Heart left ventricle (tissue), 16 donors: ENCODE measurements around the gene STX3. TPM values are rescaled to one million over a fixed set of nuclear protein-coding genes. Genes with fewer than 3 reads are reported as not detected.

ENCODE experiments used
- ATAC-seq, 4 donors: fragments of 200-7000 bp; cut with Tn5 transposase; one replicate each; pipeline ENCODE4 v1.9.1; 2020 to 2022; ENCODE audit warnings: moderate library complexity in 4 of 4, mild to moderate bottlenecking in 3 of 4, moderate number of reproducible peaks in 1 of 4
- DNase-seq, 5 donors: peaks; one replicate each; pipeline ENCODE4 v3.0.0-alpha.2; 2020
- H3K27ac ChIP-seq, 12 donors: fragments of 200-600 bp; sonication (generic) in 4 of 12; one replicate each; pipeline versions ENCODE4 v1.5.0 to v1.8.0; 2016 to 2022; ENCODE audit warnings: mild to moderate bottlenecking in 2 of 12
- H3K27me3 ChIP-seq, 9 donors: fragments of 200-600 bp; sonication (generic) in 2 of 9; one replicate each; pipeline versions ENCODE4 v1.5.1 to v1.8.0; 2016 to 2022; ENCODE audit warnings: mild to moderate bottlenecking in 3 of 9
- H3K36me3 ChIP-seq, 9 donors: fragments of 200-600 bp; sonication (generic) in 2 of 9; one replicate each; pipeline versions ENCODE4 v1.5.0 to v1.8.0; 2018 to 2022; ENCODE audit warnings: mild to moderate bottlenecking in 2 of 9
- H3K4me1 ChIP-seq, 12 donors: fragments of 200-600 bp; sonication (generic) in 4 of 12; one replicate each; pipeline versions ENCODE4 v1.5.0 to v1.8.0; 2016 to 2022; ENCODE audit warnings: mild to moderate bottlenecking in 3 of 12
- H3K4me3 ChIP-seq, 12 donors: fragments of 200-600 bp; sonication (generic) in 4 of 12; one replicate each; pipeline versions ENCODE4 v1.5.0 to v1.8.0; 2017 to 2022; ENCODE audit warnings: mild to moderate bottlenecking in 9 of 12, moderate library complexity in 4 of 12
- H3K9me3 ChIP-seq, 12 donors: fragments of 200-600 bp; sonication (generic) in 4 of 12; one replicate each; pipeline versions ENCODE4 v1.5.0 to v1.8.0; 2016 to 2022; ENCODE audit warnings: mild to moderate bottlenecking in 1 of 12
- POLR2A ChIP-seq, 2 donors: fragments of 450-650 bp; IDR thresholded peaks; one replicate each; pipeline ENCODE4 v1.6.1; 2017; ENCODE audit warnings: antibody characterized with exemption in 2 of 2, mild to moderate bottlenecking in 2 of 2, moderate library complexity in 2 of 2
- WGBS, 4 donors: extraction: QIAGEN DNeasy Blood & Tissue Kit in 2 of 4; methylation state at CpG; one replicate each; pipeline versions ENCODE4 v1.1.5 to v1.1.7; 2013 to 2018; 5-methylcytosine and 5-hydroxymethylcytosine counted together
- intact Hi-C, 10 donors: fragments of 100-400 bp; cut with DNase I; formaldehyde crosslinking; loops; one replicate each; pipeline versions ENCODE4 v1.11.1 to v1.14.2; 2022
- polyA plus RNA-seq, 2 donors: library from polyadenylated mRNA; stranded (reverse); fragments of 200-250 nt; gene quantifications; one replicate each; pipeline ENCODE4 v1.2.3, GENCODE V29; 2013
- total RNA-seq, 9 donors: library from RNA; depleted of rRNA in 2 of 9; stranded (reverse); fragments of >200 nt in 2 of 9; fragmentation: NEBNext Ultra II Directional in 3 of 9; extraction: Animal tissue kit (Norgen Biotek cat#: 25700) in 3 of 9; gene quantifications; one replicate each; pipeline versions ENCODE4 v1.1.0 to v1.2.4, GENCODE V29; 2016 to 2023
- TF ChIP-seq, protein P1 (sequence below), 12 donors: fragments of 200-600 bp; sonication (generic) in 4 of 12; IDR thresholded peaks; one replicate each; pipeline versions ENCODE4 v1.5.0 to v1.8.0; 2018 to 2022; ENCODE audit warnings: antibody characterized with exemption in 12 of 12, mild to moderate bottlenecking in 5 of 12
- donor health status: ischemic (EF 13 %, LVEDD 7.1; RV severe dilation, severe dysfunction).
- donor health status: healthy with polysubstance abuse.
- donor health status: DM: no; HTN: yes; CAD: no.
- donor health status: DM: no; HTN: no; CAD: no.
- donor health status: ischemic (EF 25% LVEDD 6.9; RV normal size, moderate dysfunction).
- donor health status: ischemic (EF 25% LVEDD 5.7; RV mildly dilated, moderate dysfunction).
- donor health status: healthy.
- donor health status: DM: yes; HTN: yes; CAD: no.
- donor health status: ischemic (EF 35%, LVEDD 5.7; RV mildly dilated, moderate dysfunction).
- donor health status: nonischemic (EF 11% LVEDD 7.7; RV severe dilation, severe dysfunction).
- donor health status: DM: yes; HTN: yes; CAD: no.
- donor health status: PGD.
- donor health status: ischemic (EF 29% LVEDD 5.4; RV normal size, mild dysfunction).
- donor health status: nonischemic (EF 23%, LVEDD 6.1; RV moderate dilation, normal function).

STX3 gene
- total and polyA plus RNA-seq, 11 donors, result 6.8 to 16.6 (median 10.0) TPM

DNA sequence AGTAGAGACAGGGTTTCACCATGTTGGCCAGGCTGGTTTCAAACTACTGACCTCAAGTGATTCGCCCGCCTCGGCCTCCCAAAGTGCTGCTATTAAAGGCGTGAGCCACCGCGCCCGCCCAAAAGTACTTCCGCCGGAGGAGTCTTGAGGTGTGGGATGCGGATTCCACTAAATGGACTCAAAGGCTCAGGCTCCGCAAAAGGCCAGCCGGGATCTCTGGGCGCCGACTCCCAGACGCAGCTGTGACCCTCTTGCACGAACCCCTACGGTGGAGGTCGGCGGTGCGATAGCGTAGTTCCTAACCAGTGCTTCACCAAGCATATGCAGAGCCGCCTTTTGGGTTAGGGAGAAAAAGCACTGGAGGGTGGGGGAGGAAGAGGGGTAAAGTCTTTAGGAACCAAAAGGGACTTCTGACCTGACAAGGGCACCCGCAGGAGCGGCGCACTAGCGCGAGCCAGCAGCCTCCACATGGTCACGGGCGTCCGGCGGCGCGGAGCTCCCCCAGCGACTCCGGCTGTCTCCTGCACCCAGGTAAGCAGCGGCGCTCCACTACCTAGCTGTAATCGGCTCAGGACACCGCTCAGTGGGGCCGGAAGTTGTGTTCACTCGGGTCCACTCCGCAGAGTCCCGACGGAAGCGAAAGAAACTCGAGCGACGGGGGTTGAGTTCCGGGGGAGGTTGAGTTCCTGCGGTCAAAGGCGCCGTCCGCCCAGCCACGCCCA is 55.2 kb downstream of the STX3 start, which contains the start of gene MRPL16:
MRPL16 (minus strand) TSS at position 590 of the 722 bp plus-strand sequence; CDS start at position 470, 120 bp downstream.
- TF ChIP-seq POLR2A (IDR thresholded peaks at IDR 0.05), result peak in 1 of 2 donors; percentile 48
- TF ChIP-seq, protein P1, sequence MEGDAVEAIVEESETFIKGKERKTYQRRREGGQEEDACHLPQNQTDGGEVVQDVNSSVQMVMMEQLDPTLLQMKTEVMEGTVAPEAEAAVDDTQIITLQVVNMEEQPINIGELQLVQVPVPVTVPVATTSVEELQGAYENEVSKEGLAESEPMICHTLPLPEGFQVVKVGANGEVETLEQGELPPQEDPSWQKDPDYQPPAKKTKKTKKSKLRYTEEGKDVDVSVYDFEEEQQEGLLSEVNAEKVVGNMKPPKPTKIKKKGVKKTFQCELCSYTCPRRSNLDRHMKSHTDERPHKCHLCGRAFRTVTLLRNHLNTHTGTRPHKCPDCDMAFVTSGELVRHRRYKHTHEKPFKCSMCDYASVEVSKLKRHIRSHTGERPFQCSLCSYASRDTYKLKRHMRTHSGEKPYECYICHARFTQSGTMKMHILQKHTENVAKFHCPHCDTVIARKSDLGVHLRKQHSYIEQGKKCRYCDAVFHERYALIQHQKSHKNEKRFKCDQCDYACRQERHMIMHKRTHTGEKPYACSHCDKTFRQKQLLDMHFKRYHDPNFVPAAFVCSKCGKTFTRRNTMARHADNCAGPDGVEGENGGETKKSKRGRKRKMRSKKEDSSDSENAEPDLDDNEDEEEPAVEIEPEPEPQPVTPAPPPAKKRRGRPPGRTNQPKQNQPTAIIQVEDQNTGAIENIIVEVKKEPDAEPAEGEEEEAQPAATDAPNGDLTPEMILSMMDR (IDR thresholded peaks at IDR 0.05), result peak in 3 of 12 donors; percentile 14 to 27 (median 17)
- H3K27me3 ChIP-seq, result no peaks in the 10 kb centered on the region
- DNase-seq, result peak; percentile 87 to 93 (median 89)
- intact Hi-C loops, result loop anchor here in 1 of 10 donors (2.0 kb wide), 1 partner anchor 56 kb away; the partner anchor contains the start of gene STX3
- H3K9me3 ChIP-seq, result no peaks in the 10 kb centered on the region
- H3K27ac ChIP-seq, result peak within 1 kb of the TSS; percentile 63 to 91 (median 86)
- peak within 1 kb of the TSS; percentile 74 to 97 (median 90) for H3K4me3 ChIP-seq
- H3K4me1 ChIP-seq, result peaks cover 0 to 22% (median 12%) of the 10 kb centered on the region in 12 donors
- peaks cover 0 to 40% (median 33%) of the 10 kb centered on the region in 9 donors for H3K36me3 ChIP-seq
- peak; percentile 95 to 99 (median 98) for ATAC-seq
- 0 to 2% (median 0%) methylated on average over 32 to 54 of the region's 54 CpGs for WGBS, 4 donors

GRCh38 chr11:59810911-59811259 is 55.7 kb downstream of the STX3 start:
- no peak for ATAC-seq
- H3K27ac ChIP-seq, result peak overlapping the region; percentile 63 to 91 (median 86)
- 12 to 20% (median 15%) methylated on average over 8 of the region's 8 CpGs for WGBS, 4 donors
- no peaks in the 10 kb centered on the region for H3K27me3 ChIP-seq
- no peak for DNase-seq
- TF ChIP-seq, protein P1 (IDR thresholded peaks at IDR 0.05), result no peak
- intact Hi-C loops, result loop anchor here in 1 of 10 donors (2.0 kb wide), 1 partner anchor 56 kb away; the partner anchor contains the start of gene STX3
- H3K9me3 ChIP-seq, result no peaks in the 10 kb centered on the region
- peak overlapping the region; percentile 74 to 97 (median 90) for H3K4me3 ChIP-seq
- peaks cover 0 to 34% (median 28%) of the 10 kb centered on the region in 9 donors for H3K36me3 ChIP-seq
- H3K4me1 ChIP-seq, result peaks cover 0 to 22% (median 12%) of the 10 kb centered on the region in 12 donors

DNA sequence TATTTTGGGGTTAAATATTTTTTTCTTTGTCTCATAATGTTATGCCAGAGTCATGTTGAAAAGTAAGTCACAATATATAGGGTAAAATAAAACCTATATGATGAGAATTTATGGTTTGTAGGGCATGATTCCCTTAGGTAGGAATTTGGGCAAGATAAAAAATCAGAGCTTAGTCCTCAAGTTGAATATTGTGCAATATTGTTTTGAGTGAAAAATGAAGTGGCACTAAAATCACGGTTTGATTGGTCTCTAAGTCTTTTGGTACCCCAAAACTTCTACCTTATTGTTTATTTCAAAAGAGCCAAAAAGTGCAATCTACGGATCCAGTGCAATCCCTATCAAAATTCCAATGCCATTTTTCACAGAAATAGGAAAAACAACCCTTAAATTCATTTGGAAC is 57.0 kb downstream of the STX3 start:
- WGBS, 4 donors, result 90 to 95% (median 92%) methylated on average over 2 of the region's 2 CpGs
- H3K27ac ChIP-seq, result no peak overlapping the region
- intact Hi-C loops, result no loop called here
- DNase-seq (no peak), ATAC-seq (no peak)
- H3K4me3 ChIP-seq, result no peak overlapping the region
- TF ChIP-seq POLR2A (IDR thresholded peaks at IDR 0.05), result no peak
- TF ChIP-seq, protein P1 (IDR thresholded peaks at IDR 0.05), result no peak
- H3K36me3 ChIP-seq, result peaks cover 0 to 21% (median 15%) of the 10 kb centered on the region in 9 donors
- no peaks in the 10 kb centered on the region for H3K9me3 ChIP-seq
- H3K27me3 ChIP-seq, result no peaks in the 10 kb centered on the region
- H3K4me1 ChIP-seq, result peaks cover 0 to 22% (median 12%) of the 10 kb centered on the region in 12 donors

DNA sequence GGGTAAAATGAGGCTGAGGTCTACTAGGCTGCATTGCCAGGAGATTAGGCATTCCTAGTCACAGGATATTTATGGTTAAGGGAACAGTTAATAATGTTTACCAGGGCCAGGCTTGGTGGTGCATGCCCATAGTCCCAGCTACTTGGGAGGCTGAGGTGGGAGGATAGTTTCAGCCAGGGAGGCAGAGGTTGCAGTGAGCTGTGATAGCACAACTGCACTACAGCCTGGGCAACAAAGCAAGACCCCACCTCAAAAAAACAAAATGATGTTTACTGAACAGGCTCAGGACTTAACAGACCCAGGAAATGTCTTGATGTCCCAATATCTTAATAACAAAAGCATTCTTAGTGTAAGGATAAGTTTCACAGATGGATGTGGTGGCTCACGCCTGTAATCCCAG is 58.2 kb downstream of the STX3 start:
- WGBS, 4 donors, result 89 to 96% (median 94%) methylated on average over 1 of the region's 1 CpG
- intact Hi-C loops, result no loop called here
- TF ChIP-seq, protein P1 (IDR thresholded peaks at IDR 0.05), result no peak
- no peak for TF ChIP-seq POLR2A (IDR thresholded peaks at IDR 0.05)
- Histone ChIP-seq H3K27me3 (no peaks in the 10 kb centered on the region), H3K36me3 (peaks cover 0 to 10% (median 3%) of the 10 kb centered on the region in 9 donors), H3K4me3 (peak overlapping the region in 1 of 12 donors; percentile 29), H3K27ac (no peak overlapping the region), H3K4me1 (peaks cover 0 to 23% (median 12%) of the 10 kb centered on the region in 12 donors), H3K9me3 (no peaks in the 10 kb centered on the region)
- no peak for DNase-seq
- no peak for ATAC-seq
